DOHH2 (cell line): Measurements from ENCODE around the gene DRGX.

ENCODE experiments used
- H3F3A ChIP-seq: fragments of 200-600 bp; sonication (generic), shearing (Covaris generic); 2 replicates; pipeline ENCODE4 v1.6.0; 2016; ENCODE audit warnings: antibody characterized with exemption, mild to moderate bottlenecking; ENCODE audit not compliant: control insufficient read depth, insufficient read depth
- H3K27ac ChIP-seq: fragments of 200-600 bp; sonication (generic); 2 replicates; pipeline ENCODE4 v1.5.1; 2014; ENCODE audit warnings: low read depth, mild to moderate bottlenecking, low read length, moderate library complexity
- H3K27me3 ChIP-seq: fragments of 200-600 bp; sonication (generic); 2 replicates; pipeline ENCODE4 v1.6.1; 2014; ENCODE audit warnings: mild to moderate bottlenecking, low read length, mixed read lengths; ENCODE audit not compliant: control insufficient read depth
- H3K36me3 ChIP-seq: fragments of 200-600 bp; sonication (generic); 2 replicates; pipeline ENCODE4 v1.6.1; 2014; ENCODE audit warnings: mild to moderate bottlenecking, low read length, moderate library complexity, mixed read lengths; ENCODE audit not compliant: control insufficient read depth
- H3K4me1 ChIP-seq: fragments of 200-600 bp; sonication (generic); 2 replicates; pipeline ENCODE4 v1.6.1; 2014; ENCODE audit warnings: mild to moderate bottlenecking, low read length, mixed read lengths; ENCODE audit not compliant: control insufficient read depth
- H3K4me2 ChIP-seq: fragments of 200-600 bp; sonication (generic); 2 replicates; pipeline ENCODE4 v1.6.0; 2014; ENCODE audit warnings: mild to moderate bottlenecking, low read length, moderate library complexity
- H3K4me3 ChIP-seq: fragments of 200-600 bp; sonication (generic); 2 replicates; pipeline ENCODE4 v1.5.1; 2014; ENCODE audit warnings: mild to moderate bottlenecking, low read length, mixed read lengths
- H3K79me2 ChIP-seq: fragments of 200-600 bp; sonication (generic); 2 replicates; pipeline ENCODE4 v1.6.1; 2014; ENCODE audit warnings: mild to moderate bottlenecking, low read length, mixed read lengths; ENCODE audit not compliant: control insufficient read depth
- H3K9me2 ChIP-seq: fragments of 200-600 bp; sonication (generic); replicated peaks from 2 replicates; pipeline ENCODE4 v1.6.1; 2014; ENCODE audit warnings: mild to moderate bottlenecking, low read length, mixed read lengths; ENCODE audit not compliant: control insufficient read depth
- H3K9me3 ChIP-seq: fragments of 200-600 bp; sonication (generic); 2 replicates; pipeline ENCODE4 v1.6.1; 2014; ENCODE audit warnings: antibody characterized with exemption, low read length, mixed read lengths; ENCODE audit not compliant: control insufficient read depth, insufficient read depth
- H4K20me1 ChIP-seq: fragments of 200-600 bp; sonication (generic); 2 replicates; pipeline ENCODE4 v1.6.0; 2014; ENCODE audit warnings: low read depth, mild to moderate bottlenecking, antibody characterized with exemption, low read length, moderate library complexity; ENCODE audit not compliant: control insufficient read depth, insufficient read depth
- CTCF ChIP-seq: fragments of 200-600 bp; sonication (generic); IDR thresholded peaks from one replicate; pipeline ENCODE4 v1.5.1; 2014; ENCODE audit warnings: antibody characterized with exemption, mild to moderate bottlenecking, low read depth, low read length; ENCODE audit not compliant: poor library complexity, severe bottlenecking
- EZH2phosphoT487 ChIP-seq: fragments of 200-600 bp; sonication (generic); IDR thresholded peaks from 2 replicates; pipeline ENCODE4 v1.6.1; 2017; ENCODE audit warnings: borderline replicate concordance, mild to moderate bottlenecking, antibody characterized with exemption, low read length, moderate library complexity, mixed read lengths

DRGX gene

GRCh38 chr10:49319206-49319605 is 76.7 kb downstream of the DRGX start:
- Histone ChIP-seq H3K27me3 (no peaks in the 10 kb centered on the region), H3K79me2 (no peaks in the 10 kb centered on the region), H4K20me1 (no peaks in the 10 kb centered on the region), H3K36me3 (no peaks in the 10 kb centered on the region), H3K4me3 (no peak overlapping the region), H3F3A (no peaks in the 10 kb centered on the region), H3K4me2 (no peak overlapping the region), H3K9me3 (no peaks in the 10 kb centered on the region), H3K27ac (no peak overlapping the region), H3K4me1 (no peaks in the 10 kb centered on the region), H3K9me2 (no peaks in the 10 kb centered on the region)
- no peak for TF ChIP-seq EZH2phosphoT487
- TF ChIP-seq CTCF, result no peak

- Histone ChIP-seq H3K4me3 (no peak overlapping the region), H3K9me2 (no peaks in the 10 kb centered on the region), H3K79me2 (no peaks in the 10 kb centered on the region), H3K9me3 (no peaks in the 10 kb centered on the region), H3K27ac (no peak overlapping the region), H3K27me3 (no peaks in the 10 kb centered on the region), H3K4me2 (no peak overlapping the region), H4K20me1 (no peaks in the 10 kb centered on the region), H3F3A (no peaks in the 10 kb centered on the region), H3K4me1 (no peaks in the 10 kb centered on the region), H3K36me3 (no peaks in the 10 kb centered on the region)
- TF ChIP-seq EZH2phosphoT487, result no peak
- no peak for TF ChIP-seq CTCF
Measured at GRCh38 chr10:49318755-49319154, 77.1 kb downstream of the DRGX start.

- Histone ChIP-seq H3K27ac (no peak overlapping the region), H4K20me1 (no peaks in the 10 kb centered on the region), H3K4me1 (no peaks in the 10 kb centered on the region), H3K4me2 (no peak overlapping the region), H3K79me2 (no peaks in the 10 kb centered on the region), H3K9me3 (no peaks in the 10 kb centered on the region), H3K36me3 (no peaks in the 10 kb centered on the region), H3F3A (no peaks in the 10 kb centered on the region), H3K27me3 (no peaks in the 10 kb centered on the region), H3K4me3 (no peak overlapping the region), H3K9me2 (no peaks in the 10 kb centered on the region)
- no peak for TF ChIP-seq EZH2phosphoT487
- TF ChIP-seq CTCF, result no peak
Measured at GRCh38 chr10:49318028-49318427, 77.9 kb downstream of the DRGX start.

- Histone ChIP-seq H3K9me2 (no peaks in the 10 kb centered on the region), H3K4me2 (no peak overlapping the region), H3K4me3 (no peak overlapping the region), H3K27ac (no peak overlapping the region), H3F3A (no peaks in the 10 kb centered on the region), H3K27me3 (no peaks in the 10 kb centered on the region), H3K79me2 (no peaks in the 10 kb centered on the region), H3K36me3 (no peaks in the 10 kb centered on the region), H3K9me3 (no peaks in the 10 kb centered on the region), H4K20me1 (no peaks in the 10 kb centered on the region), H3K4me1 (peaks cover 8% of the 10 kb centered on the region)
- TF ChIP-seq CTCF (no peak), EZH2phosphoT487 (no peak)
Measured at GRCh38 chr10:49314806-49315205, 81.1 kb downstream of the DRGX start.
